ENCODE measurements around the gene TTYH2.

TTYH2 gene

GRCh38 chr17:74295625-74296547 lies 82.5 kb downstream of the TTYH2 start:
- no peak for DNase-seq

GRCh38 chr17:74296548-74296936 lies 83.2 kb downstream of the TTYH2 start:
- no peak for DNase-seq

GRCh38 chr17:74297941-74298340 lies 84.6 kb downstream of the TTYH2 start:
- no peak for DNase-seq

GRCh38 chr17:74298778-74299177 lies 85.4 kb downstream of the TTYH2 start:
- no peak for DNase-seq

GRCh38 chr17:74299226-74300009 lies 86.0 kb downstream of the TTYH2 start:
- DNase-seq = no peak

- no peak for DNase-seq
These were observed 89.9 kb downstream of the TTYH2 start for GRCh38 chr17:74303305-74303704.

GRCh38 chr17:74304184-74304583 lies 90.8 kb downstream of the TTYH2 start:
- DNase-seq = no peak

- DNase-seq = no peak
These were observed 92.7 kb downstream of the TTYH2 start for GRCh38 chr17:74305865-74306654.

- no peak for DNase-seq
These were observed 94.8 kb downstream of the TTYH2 start for GRCh38 chr17:74307984-74308773.

GRCh38 chr17:74309902-74310301 lies 96.5 kb downstream of the TTYH2 start:
- DNase-seq = no peak
